HFF-Myc (cell line): ENCODE measurements around the gene NELL2.

Source experiments
- DNase-seq: peaks from one replicate; pipeline ENCODE4 v3.0.0-alpha.2; 2011; ENCODE audit warnings: low read depth; ENCODE audit errors: extremely low read depth
- H3K4me3 ChIP-seq: replicated peaks from 2 replicates; pipeline ENCODE4 v1.5.1; 2011; ENCODE audit warnings: low read depth, mild to moderate bottlenecking, control low read depth, low read length
- CTCF ChIP-seq: IDR thresholded peaks from 2 replicates; pipeline ENCODE4 v1.5.1; 2012; ENCODE audit warnings: mild to moderate bottlenecking, low read depth, low read length, control low read depth; ENCODE audit errors: missing control alignments

NELL2 gene

GRCh38 chr12:44637875-44638274 is 238.2 kb downstream of the NELL2 start:
- TF ChIP-seq CTCF: no peak
- no peak for DNase-seq
- no peak overlapping the region for H3K4me3 ChIP-seq

- no peak overlapping the region for H3K4me3 ChIP-seq
- no peak for DNase-seq
- TF ChIP-seq CTCF: no peak
Measured at GRCh38 chr12:44628180-44628579, 247.9 kb downstream of the NELL2 start.

- H3K4me3 ChIP-seq: no peak overlapping the region
- DNase-seq: no peak
- TF ChIP-seq CTCF: no peak
Measured at GRCh38 chr12:44627387-44628166, 248.5 kb downstream of the NELL2 start.

GRCh38 chr12:44626883-44627282 is 249.2 kb downstream of the NELL2 start:
- no peak overlapping the region for H3K4me3 ChIP-seq
- TF ChIP-seq CTCF: no peak
- no peak for DNase-seq

GRCh38 chr12:44618946-44619345 is 257.2 kb downstream of the NELL2 start:
- no peak for TF ChIP-seq CTCF
- no peak overlapping the region for H3K4me3 ChIP-seq
- DNase-seq: no peak

- no peak for DNase-seq
- TF ChIP-seq CTCF: no peak
- H3K4me3 ChIP-seq: no peak overlapping the region
Measured at GRCh38 chr12:44616402-44616801, 259.7 kb downstream of the NELL2 start.

- no peak for TF ChIP-seq CTCF
Measured at GRCh38 chr12:44611538-44611937, 264.6 kb downstream of the NELL2 start.

More at GRCh38 chr12:44611538-44611937, 264.6 kb downstream of the NELL2 start:
- no peak for DNase-seq
- H3K4me3 ChIP-seq: no peak overlapping the region
